Inflammatory macrophage treated with lipopolysaccharide for 4 hours (primary cell): ENCODE results near the gene FAT1.
"Not testable (repeated sequence)": the region's sequence is repeated elsewhere in the genome, so short reads cannot be mapped to it uniquely, and the experiment has no call there.

Experiments used
- DNase-seq: peaks from one replicate; pipeline ENCODE4 v3.0.0-alpha.2; 2020

FAT1 gene

GRCh38 chr4:186695392-186695791 lies 28.3 kb downstream of the FAT1 start:
- no peak for DNase-seq

DNA sequence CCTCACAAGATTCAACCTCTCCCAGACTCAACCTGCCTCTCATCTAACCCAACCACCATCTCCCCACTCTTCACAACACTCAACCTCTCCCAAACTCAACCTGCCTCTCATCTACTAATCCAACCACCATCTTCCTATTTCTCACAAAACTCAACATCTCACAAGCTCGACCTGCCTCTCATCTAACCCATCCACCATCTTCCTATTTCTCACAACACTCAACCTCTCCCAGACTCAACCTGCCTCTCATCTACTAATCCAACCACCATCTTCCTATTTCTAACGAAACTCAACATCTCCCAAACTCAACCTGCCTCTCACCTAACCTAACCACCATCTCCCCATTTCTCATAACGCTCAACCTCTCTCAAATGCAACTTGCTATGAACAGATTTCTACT lies 29.8 kb downstream of the FAT1 start:
- DNase-seq = no peak

DNA sequence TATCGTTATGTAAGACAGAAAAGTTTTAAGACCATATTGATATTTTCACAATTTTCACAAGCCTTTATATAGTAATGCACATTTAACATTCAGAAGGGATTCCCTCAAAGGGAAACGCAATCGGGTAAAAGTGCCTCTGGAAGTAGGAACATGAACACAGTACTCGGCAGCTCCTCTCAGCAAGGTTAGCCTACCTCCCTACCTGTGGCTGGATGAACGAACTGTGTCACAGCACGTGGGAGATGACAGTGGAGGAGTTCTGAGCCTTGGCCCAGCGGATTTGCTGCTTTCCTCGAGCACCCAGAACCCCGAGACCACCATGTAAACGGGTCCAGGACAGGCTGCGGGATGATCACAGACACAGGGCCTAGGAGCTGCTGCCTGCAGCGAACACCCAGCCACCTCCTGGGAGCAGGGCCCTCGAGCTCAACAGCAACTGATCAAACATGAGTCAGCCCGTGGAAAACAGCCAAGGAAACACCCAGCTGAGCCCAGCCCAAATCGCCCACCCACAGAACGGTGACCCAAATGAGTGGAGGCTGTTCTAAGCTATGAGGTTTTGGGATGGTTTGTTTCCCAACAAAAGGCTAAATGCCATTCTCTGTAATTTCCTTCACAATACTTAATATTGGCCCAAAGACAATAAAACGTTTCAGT lies 30.4 kb downstream of the FAT1 start:
- DNase-seq = no peak

GRCh38 chr4:186691396-186691795 lies 32.3 kb downstream of the FAT1 start:
- DNase-seq = no peak

DNA sequence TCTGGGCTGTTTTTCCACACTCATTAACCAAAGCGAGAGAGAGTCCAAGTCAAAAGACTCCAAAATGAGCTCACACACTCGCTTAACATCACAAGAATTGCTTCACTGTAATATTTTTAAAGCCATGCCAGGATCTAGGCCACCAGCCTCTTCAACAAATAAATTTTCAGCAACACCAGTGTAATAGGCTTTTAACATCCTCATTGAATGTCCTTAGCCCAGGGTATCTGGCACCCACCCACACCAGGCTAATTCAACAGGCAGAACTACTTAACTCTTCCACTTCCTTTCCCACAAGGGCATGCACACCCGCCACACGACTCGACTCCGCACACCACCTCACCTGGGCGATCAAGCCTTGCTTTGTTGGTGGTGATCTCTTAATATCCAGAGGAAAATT lies 34.2 kb downstream of the FAT1 start:
- no peak for DNase-seq

DNA sequence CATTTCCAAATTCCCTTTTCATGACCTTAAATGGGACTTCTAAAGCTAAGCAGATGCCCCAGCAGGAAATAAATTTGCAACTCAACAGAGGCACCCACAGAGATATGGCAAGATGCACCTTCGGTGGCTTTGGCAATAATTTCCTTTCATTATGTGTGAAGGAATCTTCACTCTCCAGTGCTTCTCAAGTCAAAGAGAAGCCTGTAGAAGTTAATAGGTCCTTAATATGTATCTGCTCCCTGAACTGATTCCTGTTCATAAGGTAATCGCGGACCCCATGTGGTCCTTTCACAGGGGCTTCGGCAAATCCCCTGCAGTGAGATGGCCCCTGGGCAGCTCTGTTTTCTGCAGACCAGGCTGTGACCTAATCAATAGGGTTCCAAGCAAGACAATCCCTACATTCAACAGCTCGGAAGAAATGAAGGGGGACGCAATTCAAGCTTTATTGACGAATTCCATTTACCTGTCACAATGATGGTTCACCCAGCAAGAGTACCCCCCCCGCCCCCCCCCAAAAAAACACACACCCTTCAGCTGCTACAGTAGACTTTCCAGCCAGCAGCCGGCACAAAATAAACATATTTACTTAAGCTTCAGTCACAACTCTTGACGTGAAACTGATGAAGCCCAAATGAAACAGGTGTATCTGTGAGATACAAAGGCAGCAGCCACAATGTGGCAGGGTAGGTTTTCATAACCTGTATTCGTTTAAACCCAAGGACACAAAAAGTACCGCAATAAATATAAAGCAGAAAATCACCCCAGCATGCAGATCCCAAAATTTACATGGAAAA lies 35.3 kb downstream of the FAT1 start:
- DNase-seq = no peak

- DNase-seq = no peak
These were observed 36.4 kb downstream of the FAT1 start for GRCh38 chr4:186687265-186687664.

GRCh38 chr4:186685767-186686183 lies 37.9 kb downstream of the FAT1 start:
- DNase-seq = no peak

DNA sequence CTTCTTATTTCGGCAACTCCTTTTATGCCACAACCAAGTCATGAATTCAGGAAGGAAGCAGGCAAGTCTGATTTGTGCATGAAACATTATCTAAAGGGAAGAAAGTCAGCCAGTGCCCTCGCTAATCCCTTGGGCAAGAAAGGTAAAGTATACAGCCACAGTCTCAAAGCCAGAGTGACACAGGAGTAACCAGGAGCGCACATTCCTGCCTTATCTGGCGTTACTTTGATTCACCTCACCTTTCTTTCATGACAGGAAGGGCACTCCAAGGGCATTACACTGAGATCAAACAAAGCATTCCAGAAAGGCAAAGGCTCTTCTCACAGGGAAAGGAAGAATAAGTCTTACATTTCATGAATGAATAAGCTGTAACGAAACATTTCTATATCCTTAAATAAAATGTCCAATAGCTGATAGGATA lies 38.8 kb downstream of the FAT1 start:
- no peak for DNase-seq

DNA sequence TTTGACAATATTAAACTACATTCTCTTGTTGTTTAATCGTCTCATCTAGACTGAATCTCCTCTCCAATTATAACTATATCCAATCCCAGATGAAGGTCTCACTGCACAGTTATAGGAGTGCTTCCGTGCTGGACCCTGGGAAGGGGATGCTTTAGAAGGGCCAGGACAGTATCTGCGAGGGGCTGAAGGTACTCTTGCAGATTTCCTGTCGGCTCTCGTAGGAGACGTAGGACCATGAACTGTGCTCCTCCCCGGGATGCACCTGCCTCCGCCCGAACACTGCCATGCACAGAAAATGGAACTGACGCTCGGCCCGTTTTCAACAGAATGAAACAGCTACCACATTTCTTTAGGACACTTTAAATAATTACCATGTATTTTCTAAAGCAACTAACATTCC lies 39.4 kb downstream of the FAT1 start:
- no peak for DNase-seq

- DNase-seq = no peak
These were observed 43.0 kb downstream of the FAT1 start for GRCh38 chr4:186680641-186681040.

- no peak for DNase-seq
These were observed 47.0 kb downstream of the FAT1 start for GRCh38 chr4:186676531-186677161.

GRCh38 chr4:186669735-186670134 lies 53.9 kb downstream of the FAT1 start:
- DNase-seq = no peak

- DNase-seq = no peak
These were observed 54.4 kb downstream of the FAT1 start for GRCh38 chr4:186669159-186669731.

DNA sequence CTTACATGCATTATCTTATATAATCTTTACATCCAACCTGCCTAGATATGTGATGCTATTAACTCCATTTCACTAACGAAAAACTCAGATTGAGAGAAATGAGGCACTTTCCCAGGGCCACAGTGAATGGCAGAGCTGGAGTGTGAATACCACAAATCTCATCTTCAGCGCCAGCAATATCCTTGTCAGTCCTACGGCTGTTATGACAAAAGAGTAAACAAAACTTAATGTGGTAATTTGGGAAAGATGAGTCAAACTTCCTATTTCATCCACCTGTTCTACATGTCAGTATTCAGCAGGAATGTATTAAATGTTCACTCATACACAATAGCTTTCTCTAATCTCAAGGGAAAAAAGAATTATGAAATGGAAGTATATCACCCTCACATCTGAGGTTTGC lies 56.9 kb downstream of the FAT1 start:
- DNase-seq = no peak

DNA sequence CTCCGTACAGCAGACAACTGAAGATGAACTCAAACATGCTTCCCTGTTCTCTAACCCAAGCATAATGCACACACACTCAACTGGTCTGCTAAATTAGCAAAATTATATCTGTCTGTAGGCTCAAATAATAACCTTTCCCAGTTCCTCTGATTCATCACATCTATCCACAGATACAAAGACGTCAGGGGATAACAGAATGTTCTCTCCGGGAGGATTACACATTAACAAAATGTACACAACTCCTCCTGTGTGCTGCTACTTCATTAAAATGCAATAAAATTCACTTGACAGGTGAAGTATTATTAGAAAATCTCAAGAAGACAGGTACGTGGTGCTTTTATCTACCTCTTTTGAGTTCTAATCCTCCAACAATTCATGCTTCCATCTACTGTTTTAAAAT lies 57.4 kb downstream of the FAT1 start:
- no peak for DNase-seq

- DNase-seq = no peak
These were observed 63.3 kb downstream of the FAT1 start for GRCh38 chr4:186660403-186660802.

- no peak for DNase-seq
These were observed 63.7 kb downstream of the FAT1 start for GRCh38 chr4:186659935-186660334.

- DNase-seq = not testable (repeated sequence)
These were observed 64.2 kb downstream of the FAT1 start for GRCh38 chr4:186659456-186659855.

DNA sequence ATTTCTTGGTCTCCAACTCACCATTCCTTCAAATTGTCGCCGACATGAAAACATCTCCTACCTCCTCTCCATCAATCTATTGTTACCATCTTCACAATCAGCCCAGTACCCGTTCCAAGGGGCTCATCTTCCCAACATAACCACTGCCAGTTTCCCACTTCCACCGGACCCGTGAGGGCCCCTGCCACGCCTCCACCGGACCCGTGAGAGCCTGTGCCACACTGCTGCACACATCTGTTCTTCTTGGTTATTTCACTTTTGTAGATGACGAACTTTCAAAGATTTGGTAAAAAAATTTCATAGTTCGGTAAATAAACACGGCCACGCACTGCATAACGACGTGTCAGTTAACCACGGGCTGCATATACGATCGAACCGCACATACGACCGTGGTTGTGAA lies 65.0 kb downstream of the FAT1 start:
- no peak for DNase-seq

DNA sequence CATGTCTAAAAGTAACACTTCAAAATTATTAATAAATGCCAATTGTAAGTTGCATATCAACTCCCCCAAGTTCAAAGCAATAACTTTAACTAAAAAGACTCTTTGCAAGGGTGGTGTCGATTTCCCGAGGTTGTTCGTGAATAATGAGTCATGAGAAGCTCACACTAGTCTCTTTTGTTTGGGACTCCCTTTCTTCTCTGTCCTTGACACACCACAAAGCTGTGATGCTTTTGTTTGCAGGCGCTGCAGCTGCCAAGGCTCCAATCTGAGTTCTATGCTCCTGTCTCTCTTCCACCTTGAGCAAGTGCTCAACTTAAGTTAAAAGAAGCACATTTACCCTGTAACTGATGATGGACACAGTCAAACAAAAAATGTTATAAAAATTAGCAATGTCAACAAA lies 65.9 kb downstream of the FAT1 start:
- no peak for DNase-seq

GRCh38 chr4:186653969-186654368 lies 69.7 kb downstream of the FAT1 start:
- DNase-seq = no peak

GRCh38 chr4:186651624-186652023 lies 72.0 kb downstream of the FAT1 start:
- DNase-seq = no peak

DNA sequence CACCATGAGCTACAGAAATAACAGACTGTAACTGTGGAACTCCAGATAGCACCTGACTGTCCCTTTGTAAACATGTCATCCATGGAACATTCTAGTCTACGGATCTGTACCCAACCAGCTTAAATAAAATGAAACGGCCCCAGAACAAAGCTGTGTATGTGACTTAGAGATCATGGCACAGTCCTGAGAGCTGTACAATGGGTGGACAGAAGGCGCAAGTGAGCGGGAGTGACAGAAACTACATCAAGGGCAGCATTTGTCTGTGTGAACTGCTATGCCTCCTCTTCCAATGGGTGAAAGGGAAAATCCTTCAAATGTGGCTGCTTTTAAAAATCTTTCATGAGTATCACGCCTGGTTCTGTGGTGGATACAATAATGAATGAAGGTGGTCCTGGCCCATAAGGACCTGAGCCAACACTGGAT lies 72.5 kb downstream of the FAT1 start:
- DNase-seq = no peak
